G401 (cell line): ENCODE results near the gene SLC22A2. TPM values are rescaled to one million over a fixed set of nuclear protein-coding genes. Genes with fewer than 3 reads are reported as not detected.

Experiments
- DNase-seq: peaks from one replicate; pipeline ENCODE4 v3.0.0-alpha.2; 2015; ENCODE audit warnings: low spot score
- in situ Hi-C: cut with HindIII; loops from 2 replicates; pipeline ENCODE4 v1.10.0; 2016; ENCODE audit warnings: low sequenced_read_pairs, mixed read lengths
- total RNA-seq: library from RNA; depleted of rRNA; stranded (reverse); fragments of >200 nt; shearing (Covaris generic); gene quantifications from 2 replicates; pipeline ENCODE4 v1.2.3, GENCODE V29; 2014; rRNA removed

The SLC22A2 gene
- total RNA-seq, 1 experiment from 2014 or later, result not detected

DNA sequence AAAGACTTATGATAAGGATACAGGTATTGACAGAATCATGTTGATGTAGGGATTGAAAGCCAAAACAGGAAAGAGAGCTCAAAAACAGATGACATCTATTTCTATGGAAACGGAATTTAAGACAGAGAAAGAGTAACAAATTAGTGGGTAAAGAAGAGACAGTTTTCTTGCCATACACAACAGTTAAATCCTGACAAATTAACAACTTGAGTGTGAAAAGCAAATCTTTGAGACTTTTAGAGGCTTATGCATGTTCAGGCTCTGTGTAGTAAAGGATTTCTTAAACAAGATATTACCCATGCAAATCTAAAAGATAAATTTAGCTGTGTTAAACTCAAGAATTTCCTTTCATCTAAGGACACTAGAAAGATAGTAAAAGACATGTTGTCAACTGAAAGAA is 68.5 kb downstream of the SLC22A2 start:
- no peak for DNase-seq
- in situ Hi-C loops, result no loop called here

DNA sequence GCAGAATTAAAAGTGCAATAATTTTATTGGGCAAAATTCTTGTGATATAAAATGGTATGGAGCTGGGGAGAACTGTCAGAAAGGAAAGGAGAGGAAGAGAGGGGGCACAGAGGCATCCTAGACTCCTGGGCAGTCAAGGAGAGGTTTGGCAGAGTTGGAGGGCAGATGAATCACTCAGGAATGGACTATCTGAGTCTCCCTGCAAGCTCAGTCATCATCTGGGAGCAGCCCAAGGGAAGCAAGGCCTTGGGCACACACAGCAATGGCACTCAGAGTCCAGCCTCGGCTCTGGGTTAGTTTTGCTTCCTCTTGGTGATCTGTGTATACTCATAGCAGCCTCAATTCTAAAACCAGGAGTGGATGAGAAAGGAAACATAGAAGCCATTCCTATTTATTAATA is 69.8 kb downstream of the SLC22A2 start:
- no peak for DNase-seq
- in situ Hi-C loops, result no loop called here

DNA sequence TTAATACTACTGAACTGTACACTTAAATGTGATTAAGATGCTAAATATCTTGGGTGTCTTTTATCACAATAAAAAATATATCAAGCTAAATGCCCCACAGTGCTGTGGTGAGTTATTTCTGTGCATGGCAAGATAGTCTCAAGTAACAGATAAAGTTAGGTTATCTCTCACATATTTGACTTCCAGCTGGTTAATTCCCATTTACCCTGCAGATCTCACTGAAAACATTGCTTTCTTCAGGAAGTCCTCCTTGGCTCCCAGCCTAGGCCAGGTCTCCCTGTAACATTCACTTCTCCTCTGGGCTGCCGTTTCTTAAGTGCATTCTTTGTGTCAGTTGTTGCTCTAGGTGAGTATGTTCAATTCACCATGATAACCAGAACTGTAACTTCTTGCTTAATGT is 77.9 kb downstream of the SLC22A2 start:
- DNase-seq, result no peak
- in situ Hi-C loops, result no loop called here

DNA sequence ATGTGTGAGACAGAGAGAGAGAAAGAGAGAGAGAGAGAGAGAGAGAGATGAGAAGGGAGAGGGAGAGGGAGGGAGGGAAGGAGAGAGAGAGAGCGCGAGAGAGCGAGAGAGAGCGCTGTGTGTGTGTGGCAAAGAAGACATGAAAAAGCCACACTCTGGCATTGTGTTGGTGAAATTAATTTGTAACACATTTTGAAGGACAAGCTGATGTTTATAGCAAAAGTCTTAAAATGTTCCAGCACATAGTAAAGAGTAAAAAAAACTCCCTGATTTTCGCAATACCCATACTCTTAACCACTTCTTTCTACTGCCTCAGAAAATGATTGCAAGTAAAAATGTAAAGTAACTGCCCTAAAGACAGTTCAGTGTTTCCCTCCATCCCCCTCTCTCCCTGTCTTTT is 80.3 kb downstream of the SLC22A2 start:
- in situ Hi-C loops, result no loop called here

DNA sequence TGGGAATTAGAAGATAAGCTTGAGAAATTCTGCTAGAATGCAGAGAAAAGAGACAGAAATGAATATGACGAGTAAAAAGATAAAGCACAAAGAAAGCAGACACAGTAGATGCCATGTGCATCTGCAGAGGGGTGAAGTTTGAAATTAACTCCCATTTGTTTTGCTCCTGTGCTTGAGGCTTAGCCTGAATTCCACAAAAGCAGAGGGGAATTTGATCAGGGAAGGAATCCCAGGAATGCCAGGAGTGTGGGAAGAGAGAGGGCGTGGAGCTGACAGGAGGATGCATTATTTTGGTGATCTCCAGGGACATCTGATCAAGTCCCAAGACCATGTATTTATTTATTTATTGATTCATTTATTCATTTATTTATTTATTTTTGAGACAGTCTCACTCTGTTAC is 81.4 kb downstream of the SLC22A2 start:
- in situ Hi-C loops, result no loop called here
- DNase-seq, result no peak

More for the DNA sequence above, 80.3 kb downstream of the SLC22A2 start:
- no peak for DNase-seq

DNA sequence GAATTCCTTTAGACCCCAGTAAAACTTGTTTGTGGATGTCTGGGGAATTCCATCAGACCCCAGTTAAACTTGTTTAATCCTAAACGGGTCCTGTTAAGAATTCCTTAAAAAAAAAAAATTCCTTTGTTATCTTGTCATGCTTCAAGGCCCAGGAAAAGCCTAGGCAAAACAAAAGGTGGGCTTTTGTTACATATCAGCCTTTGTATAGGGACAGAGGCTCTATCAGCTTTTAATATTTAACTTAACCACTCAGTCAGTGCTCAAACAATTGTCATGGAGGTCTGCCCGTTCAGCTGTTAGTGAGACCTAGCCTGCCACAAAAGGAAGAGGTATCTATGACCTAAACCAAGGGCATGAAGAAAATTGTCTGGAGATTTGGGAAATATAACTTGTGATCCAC is 83.9 kb downstream of the SLC22A2 start:
- in situ Hi-C loops, result no loop called here

DNA sequence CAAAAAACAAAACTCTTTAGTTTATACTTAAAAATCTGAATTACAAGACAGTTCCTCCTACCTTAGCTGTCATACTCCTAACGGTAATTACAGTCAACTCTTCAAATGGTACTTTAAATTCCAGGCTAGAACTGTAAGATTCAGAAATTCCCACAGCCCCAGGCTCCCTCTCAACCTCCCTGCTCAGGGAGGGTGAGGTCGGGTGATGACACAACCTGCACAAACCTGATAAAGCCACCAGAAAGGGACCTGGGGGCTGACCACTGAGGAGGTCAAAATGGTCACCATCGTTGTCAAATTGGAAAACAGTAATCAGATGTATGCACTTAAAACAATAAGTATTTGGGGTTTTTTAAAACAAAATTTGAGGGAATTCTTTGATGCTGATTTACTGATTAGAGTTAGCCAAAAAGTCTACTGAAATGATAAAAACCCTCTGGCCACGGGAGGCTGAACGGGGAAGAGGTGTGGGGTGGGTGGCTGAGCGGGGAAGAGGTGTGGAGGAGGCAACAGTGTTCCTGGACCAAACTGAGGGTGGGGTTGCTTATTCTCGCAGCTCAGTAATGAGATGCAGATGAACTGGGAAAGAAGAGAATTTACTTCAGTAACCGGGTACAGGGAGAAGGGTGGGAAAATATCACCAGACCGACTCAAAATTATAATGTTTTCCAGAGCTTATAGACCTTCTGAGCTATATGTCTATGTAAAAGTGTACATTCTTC is 84.7 kb downstream of the SLC22A2 start:
- DNase-seq, result no peak
- in situ Hi-C loops, result no loop called here

More for the DNA sequence above, 83.9 kb downstream of the SLC22A2 start:
- no peak for DNase-seq

DNA sequence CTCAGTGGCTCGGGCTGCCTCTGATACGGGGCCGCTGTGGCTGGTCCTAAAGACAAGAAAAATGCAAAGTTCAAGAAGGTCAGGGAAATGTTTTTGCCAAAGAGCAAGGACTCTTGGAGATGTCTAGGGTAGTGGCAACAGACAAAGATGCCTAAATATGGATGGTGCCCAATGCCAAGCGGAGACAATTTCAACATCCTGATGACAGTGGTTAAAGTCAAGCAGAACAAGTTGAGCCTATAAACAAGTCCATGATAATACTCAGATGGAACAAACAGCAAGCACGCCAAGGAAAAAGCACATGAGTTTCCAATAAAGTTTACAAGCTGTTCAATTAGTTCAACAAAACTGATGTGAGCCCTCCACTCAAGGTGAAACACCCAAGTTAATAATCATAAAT is 85.9 kb downstream of the SLC22A2 start:
- no peak for DNase-seq
- in situ Hi-C loops, result no loop called here

DNA sequence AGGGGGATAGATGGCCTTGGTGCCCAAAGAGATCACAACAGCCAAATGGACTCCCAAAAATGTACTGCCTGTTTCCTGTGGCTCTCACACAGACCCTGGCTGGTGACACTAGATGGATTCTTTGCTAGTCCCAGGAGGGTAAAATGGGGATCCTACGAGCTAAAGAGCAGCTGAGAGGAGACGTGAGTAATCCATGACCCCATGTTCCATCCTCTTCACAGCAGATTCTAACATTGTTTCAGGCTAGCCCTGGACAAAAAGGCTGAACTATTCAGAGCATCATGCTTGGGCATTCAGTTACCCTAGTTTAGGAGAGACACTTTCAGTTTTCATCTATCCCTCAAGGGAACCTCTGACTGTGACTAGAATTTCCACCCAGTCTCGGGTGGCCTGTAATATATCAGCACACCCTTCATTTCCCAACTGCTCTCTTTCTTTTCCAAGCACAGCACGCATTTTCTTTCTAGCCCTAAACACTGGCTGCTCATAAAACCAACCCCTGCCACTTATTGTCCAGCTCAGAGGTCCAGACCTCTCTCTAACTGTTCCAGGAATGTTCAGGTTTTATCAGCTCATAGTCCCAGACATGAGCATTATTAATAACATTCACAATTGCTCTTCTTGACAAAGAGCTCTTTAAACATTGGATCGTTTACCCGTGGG is 88.5 kb downstream of the SLC22A2 start:
- in situ Hi-C loops, result no loop called here
- no peak for DNase-seq

DNA sequence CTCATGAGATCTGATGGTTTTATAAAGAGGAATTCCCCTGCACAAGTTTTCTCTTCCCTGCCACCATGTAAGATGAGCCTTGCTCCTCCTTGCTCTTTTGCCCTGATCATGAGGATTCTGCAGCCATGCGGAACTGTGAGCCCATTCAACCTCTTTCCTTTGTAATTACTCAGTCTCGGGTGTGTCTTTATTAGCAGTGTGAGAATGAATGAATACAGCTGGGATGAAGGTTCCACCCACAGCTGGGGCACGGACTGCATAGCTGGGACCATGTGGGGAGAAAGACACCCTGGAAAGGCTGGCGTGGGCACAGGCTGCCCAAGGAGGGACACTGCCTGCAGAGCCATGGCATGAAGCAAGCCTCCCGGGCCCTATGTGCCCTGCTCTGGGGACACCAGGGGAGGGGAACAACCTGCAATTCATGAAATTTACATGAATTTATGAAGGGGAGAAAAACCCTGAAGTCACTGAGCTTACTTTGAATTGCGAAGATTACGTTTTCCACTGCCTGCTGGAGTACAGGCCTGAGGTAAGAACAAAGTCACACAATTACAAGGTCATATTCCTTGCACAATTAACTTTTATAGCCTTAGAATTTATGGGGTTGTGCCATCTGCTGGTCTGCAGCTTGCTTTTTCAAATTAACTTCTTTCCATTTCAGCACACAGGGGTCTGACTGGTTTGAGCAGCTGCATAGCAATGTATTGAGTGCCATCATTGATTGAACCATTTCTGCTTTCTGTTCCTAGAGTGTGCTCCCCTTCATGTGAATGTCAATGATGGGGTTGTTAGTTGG is 90.8 kb downstream of the SLC22A2 start:
- in situ Hi-C loops, result no loop called here

More for the DNA sequence above, 90.8 kb downstream of the SLC22A2 start:
- no peak for DNase-seq

Other genes with a start within 250 kb of the SLC22A2 start
- gene SLC22A1, start 137.0 kb downstream of the SLC22A2 start, total RNA-seq, result not detected in 2 replicates
- gene SLC22A3, start 89.6 kb upstream of the SLC22A2 start, total RNA-seq, result not detected in 2 replicates